Ishikawa (cell line): ENCODE measurements around the gene TYK2.

Experiments
- CEBPB ChIP-seq: IDR thresholded peaks from 2 replicates; pipeline ENCODE4 v1.6.1; 2012
- CREB1 ChIP-seq: IDR thresholded peaks from 2 replicates; pipeline ENCODE4 v1.6.1; 2012; ENCODE audit warnings: low read depth
- EGR1 ChIP-seq: IDR thresholded peaks from 2 replicates; pipeline ENCODE4 v1.6.1; 2012
- EP300 ChIP-seq: IDR thresholded peaks from 2 replicates; pipeline ENCODE4 v1.6.1; 2012; ENCODE audit warnings: borderline replicate concordance
- FOXM1 ChIP-seq: IDR thresholded peaks from 2 replicates; pipeline ENCODE4 v1.6.1; 2012; ENCODE audit warnings: low read depth, borderline replicate concordance
- NFIC ChIP-seq: IDR thresholded peaks from 2 replicates; pipeline ENCODE4 v1.6.1; 2012
- RAD21 ChIP-seq: IDR thresholded peaks from 2 replicates; pipeline ENCODE4 v1.6.1; 2012; ENCODE audit warnings: low read depth
- TAF1 ChIP-seq: IDR thresholded peaks from 2 replicates; pipeline ENCODE4 v1.6.1; 2012; ENCODE audit warnings: low read depth, mild to moderate bottlenecking
- TCF12 ChIP-seq: IDR thresholded peaks from 2 replicates; pipeline ENCODE4 v1.6.1; 2012; ENCODE audit warnings: low read depth
- TEAD4 ChIP-seq: IDR thresholded peaks from 2 replicates; pipeline ENCODE4 v1.6.1; 2012
- YY1 ChIP-seq: IDR thresholded peaks from 2 replicates; pipeline ENCODE4 v1.6.1; 2012; ENCODE audit warnings: low read depth
- ZBTB7A ChIP-seq: IDR thresholded peaks from 2 replicates; pipeline ENCODE4 v1.6.1; 2012; ENCODE audit warnings: low read depth
- TF ChIP-seq, protein P1 (sequence below): IDR thresholded peaks from 2 replicates; pipeline ENCODE4 v1.6.1; 2012
- TF ChIP-seq, protein P2 (sequence below): IDR thresholded peaks from 2 replicates; pipeline ENCODE4 v1.6.1; 2012; ENCODE audit warnings: low read depth, mild to moderate bottlenecking
- TF ChIP-seq, protein P3 (sequence below): IDR thresholded peaks from 2 replicates; pipeline ENCODE4 v1.6.1; 2012

TYK2 gene

DNA sequence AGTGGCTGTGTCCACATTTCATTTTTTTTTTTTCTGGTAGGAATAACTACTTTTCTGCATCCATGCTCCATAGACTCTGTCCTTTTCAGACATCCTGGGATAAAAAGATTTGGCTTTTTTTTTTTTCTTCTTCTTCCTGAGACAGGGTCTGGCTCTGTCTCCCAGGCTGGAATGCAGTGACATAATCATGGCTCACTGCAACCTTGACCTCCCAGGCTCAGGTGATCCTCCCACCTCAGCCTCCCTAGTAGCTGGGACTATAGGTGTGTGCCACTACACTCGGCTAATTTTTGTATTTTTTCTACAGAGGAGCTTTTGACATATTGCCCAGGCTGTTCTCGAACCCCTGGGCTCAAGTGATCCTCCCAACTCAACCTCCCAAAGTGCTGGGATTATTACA is 36.9 kb downstream of the TYK2 start:
- TF ChIP-seq, protein P1, sequence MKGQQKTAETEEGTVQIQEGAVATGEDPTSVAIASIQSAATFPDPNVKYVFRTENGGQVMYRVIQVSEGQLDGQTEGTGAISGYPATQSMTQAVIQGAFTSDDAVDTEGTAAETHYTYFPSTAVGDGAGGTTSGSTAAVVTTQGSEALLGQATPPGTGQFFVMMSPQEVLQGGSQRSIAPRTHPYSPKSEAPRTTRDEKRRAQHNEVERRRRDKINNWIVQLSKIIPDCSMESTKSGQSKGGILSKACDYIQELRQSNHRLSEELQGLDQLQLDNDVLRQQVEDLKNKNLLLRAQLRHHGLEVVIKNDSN = no peak
- TF ChIP-seq CEBPB (no peak), TEAD4 (no peak), ZBTB7A (no peak), TCF12 (no peak), FOXM1 (no peak), NFIC (no peak), CREB1 (no peak), TAF1 (no peak), YY1 (no peak), EGR1 (no peak), EP300 (no peak), RAD21 (no peak)
- TF ChIP-seq, protein P2, sequence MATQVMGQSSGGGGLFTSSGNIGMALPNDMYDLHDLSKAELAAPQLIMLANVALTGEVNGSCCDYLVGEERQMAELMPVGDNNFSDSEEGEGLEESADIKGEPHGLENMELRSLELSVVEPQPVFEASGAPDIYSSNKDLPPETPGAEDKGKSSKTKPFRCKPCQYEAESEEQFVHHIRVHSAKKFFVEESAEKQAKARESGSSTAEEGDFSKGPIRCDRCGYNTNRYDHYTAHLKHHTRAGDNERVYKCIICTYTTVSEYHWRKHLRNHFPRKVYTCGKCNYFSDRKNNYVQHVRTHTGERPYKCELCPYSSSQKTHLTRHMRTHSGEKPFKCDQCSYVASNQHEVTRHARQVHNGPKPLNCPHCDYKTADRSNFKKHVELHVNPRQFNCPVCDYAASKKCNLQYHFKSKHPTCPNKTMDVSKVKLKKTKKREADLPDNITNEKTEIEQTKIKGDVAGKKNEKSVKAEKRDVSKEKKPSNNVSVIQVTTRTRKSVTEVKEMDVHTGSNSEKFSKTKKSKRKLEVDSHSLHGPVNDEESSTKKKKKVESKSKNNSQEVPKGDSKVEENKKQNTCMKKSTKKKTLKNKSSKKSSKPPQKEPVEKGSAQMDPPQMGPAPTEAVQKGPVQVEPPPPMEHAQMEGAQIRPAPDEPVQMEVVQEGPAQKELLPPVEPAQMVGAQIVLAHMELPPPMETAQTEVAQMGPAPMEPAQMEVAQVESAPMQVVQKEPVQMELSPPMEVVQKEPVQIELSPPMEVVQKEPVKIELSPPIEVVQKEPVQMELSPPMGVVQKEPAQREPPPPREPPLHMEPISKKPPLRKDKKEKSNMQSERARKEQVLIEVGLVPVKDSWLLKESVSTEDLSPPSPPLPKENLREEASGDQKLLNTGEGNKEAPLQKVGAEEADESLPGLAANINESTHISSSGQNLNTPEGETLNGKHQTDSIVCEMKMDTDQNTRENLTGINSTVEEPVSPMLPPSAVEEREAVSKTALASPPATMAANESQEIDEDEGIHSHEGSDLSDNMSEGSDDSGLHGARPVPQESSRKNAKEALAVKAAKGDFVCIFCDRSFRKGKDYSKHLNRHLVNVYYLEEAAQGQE = no peak
- TF ChIP-seq, protein P3, sequence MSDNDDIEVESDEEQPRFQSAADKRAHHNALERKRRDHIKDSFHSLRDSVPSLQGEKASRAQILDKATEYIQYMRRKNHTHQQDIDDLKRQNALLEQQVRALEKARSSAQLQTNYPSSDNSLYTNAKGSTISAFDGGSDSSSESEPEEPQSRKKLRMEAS = no peak

DNA sequence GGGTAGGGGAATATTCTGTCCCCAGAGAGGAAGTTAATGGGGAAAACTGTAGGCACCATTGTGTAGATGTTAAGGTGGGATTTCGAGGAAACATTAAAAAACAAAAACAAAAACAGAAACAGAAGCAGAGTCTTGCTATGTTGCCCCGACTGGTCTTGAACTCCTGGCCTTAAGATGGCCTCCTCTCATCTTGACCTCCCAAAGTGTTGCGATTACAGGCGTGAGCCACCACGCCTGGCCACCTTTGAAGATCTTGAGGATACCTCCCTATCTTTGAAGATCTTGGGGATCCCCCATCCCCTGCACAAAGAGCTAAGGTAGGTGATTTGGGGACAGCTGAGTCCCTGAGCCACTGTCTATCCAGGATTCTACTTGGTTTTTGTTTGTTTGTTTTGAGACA is 40.4 kb downstream of the TYK2 start:
- TF ChIP-seq, protein P1 = no peak
- TF ChIP-seq TEAD4 (no peak), EP300 (no peak), RAD21 (no peak), TCF12 (no peak), EGR1 (no peak), CEBPB (no peak), ZBTB7A (no peak), YY1 (no peak), TAF1 (no peak)
- TF ChIP-seq, protein P3 = no peak
- TF ChIP-seq, protein P2 = no peak

DNA sequence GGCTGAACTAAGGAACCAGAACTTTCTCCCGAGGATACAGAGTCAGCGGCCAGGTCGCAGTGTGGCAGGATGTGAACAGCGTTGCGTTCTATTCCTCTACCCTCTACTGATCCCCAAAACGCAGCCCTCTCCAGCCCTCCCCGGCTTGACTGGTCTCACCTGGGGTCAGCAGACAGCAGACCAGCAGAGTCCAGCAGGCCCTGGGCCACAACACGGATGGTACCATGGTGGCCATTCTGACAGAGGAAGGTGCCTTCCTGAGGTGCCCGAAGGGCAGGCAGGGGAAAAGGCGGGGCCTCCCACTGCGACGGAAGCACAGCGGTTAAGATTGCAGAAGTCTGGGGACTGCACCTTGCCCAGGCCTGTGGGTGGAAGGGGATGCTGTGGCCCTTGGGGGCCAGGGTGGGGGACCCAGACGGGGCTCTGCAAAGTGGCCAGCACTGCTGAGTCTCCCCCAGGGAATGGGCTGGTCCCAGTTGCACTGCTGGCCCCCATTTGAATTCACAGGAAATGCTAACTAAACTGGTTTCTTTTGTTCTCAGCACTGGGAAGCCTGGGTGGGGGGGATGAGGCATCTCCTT is 40.9 kb downstream of the TYK2 start, which contains the start of gene ICAM3:
ICAM3 (minus strand) TSS at position 245 of the 581 bp plus-strand sequence; CDS start at position 235, 10 bp downstream.
- TF ChIP-seq, protein P1 = no peak
- TF ChIP-seq NFIC (no peak), ZBTB7A (no peak), CEBPB (no peak), FOXM1 (no peak), TAF1 (no peak), YY1 (no peak)
- TF ChIP-seq, protein P3 = no peak
- TF ChIP-seq, protein P2 = no peak

DNA sequence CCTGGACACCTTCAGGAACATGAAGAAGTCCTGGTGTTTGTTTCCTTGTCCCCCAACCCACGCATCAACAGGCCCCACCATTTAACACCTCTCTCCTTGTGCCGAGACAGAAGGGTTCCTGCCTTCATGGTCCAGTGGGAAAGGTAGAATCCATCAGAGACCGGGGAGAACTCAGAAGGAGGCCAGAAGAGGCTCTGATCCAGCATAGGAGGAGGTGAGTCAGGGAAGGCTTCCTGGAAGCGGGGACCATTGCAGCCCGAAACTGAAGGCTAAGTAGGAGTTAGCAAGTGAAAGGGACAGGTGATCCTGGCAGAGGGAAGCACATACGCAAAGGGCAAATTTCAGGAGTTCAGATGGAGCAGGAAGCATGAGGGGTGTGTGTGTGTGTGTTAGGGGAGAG is 41.4 kb downstream of the TYK2 start:
- TF ChIP-seq, protein P2 = no peak
- TF ChIP-seq CREB1 (no peak), CEBPB (no peak), EP300 (no peak), FOXM1 (no peak), TCF12 (no peak), RAD21 (no peak), ZBTB7A (no peak), TAF1 (no peak), TEAD4 (no peak)
